ENCODE results near the gene MYLK. TPM values are rescaled to one million over a fixed set of nuclear protein-coding genes. Genes with fewer than 3 reads are reported as not detected.

MYLK gene
- total and polyA plus RNA-seq, 9 of the 15 experiments (the other 6 are each of a cell fraction or from before 2014, with no cell fraction given) = 0.11 to 0.53 (median 0.18) TPM; not detected in 2

- Histone ChIP-seq H3K36me3 (ENCODE audit: control insufficient read depth, insufficient read depth, low read length) (no peaks in the 10 kb centered on the region), H3K79me2 (ENCODE audit: control insufficient read depth, insufficient read depth, low read length) (no peaks in the 10 kb centered on the region), H2AFZ (ENCODE audit: low read depth, low read length) (no peak overlapping the region), H4K20me1 (replicated peaks; ENCODE audit: control insufficient read depth, insufficient read depth, low read length) (no peaks in the 10 kb centered on the region), H3K27ac (ENCODE audit: extremely low read depth, low read depth, low read length) (no peak overlapping the region), H3K27me3 (ENCODE audit: control insufficient read depth in 2 of 2, insufficient read depth in 2 of 2, low read length in 2 of 2) (peaks cover 0 to 15% of the 10 kb centered on the region in 2 experiments; a peak in 3 of 5 replicates), H3K9me1 (ENCODE audit: control insufficient read depth, insufficient read depth, low read length) (no peaks in the 10 kb centered on the region), H3K9ac (ENCODE audit: insufficient read depth in 1 of 2, low read depth in 2 of 2, low read length in 2 of 2) (no peak overlapping the region), H3K4me2 (ENCODE audit: insufficient read depth, low read length) (no peak overlapping the region), H3K4me3 (no peak overlapping the region), H3K4me1 (replicated peaks in 1 of 2; ENCODE audit: control insufficient read depth in 2 of 2, insufficient read depth in 2 of 2, low read length in 2 of 2) (no peaks in the 10 kb centered on the region), H3K9me3 (replicated peaks; ENCODE audit: control insufficient read depth, insufficient read depth, low read depth, low read length) (no peaks in the 10 kb centered on the region)
- ATAC-seq (no peak), FAIRE-seq (no peak), DNase-seq (ENCODE audit: extremely low read depth in 1 of 4, low spot score in 3 of 4) (no peak)
- TF ChIP-seq TCF3 (CRISPR knock-in tag; IDR thresholded peaks at IDR 0.05) = no peak
- no peak for TF ChIP-seq CBFB (CRISPR knock-in tag; IDR thresholded peaks at IDR 0.05)
- no peak for TF ChIP-seq ZNF143 (CRISPR knock-in tag; IDR thresholded peaks at IDR 0.05)
- TF ChIP-seq TCF7L2 (IDR thresholded peaks at IDR 0.05; ENCODE audit: low read depth, low read length) = no peak
- no peak for TF ChIP-seq NFRKB (IDR thresholded peaks at IDR 0.05; ENCODE audit: low read depth)
- no peak for TF ChIP-seq CBX1 (IDR thresholded peaks at IDR 0.05; ENCODE audit: low read depth)
- TF ChIP-seq NCOA6 (IDR thresholded peaks at IDR 0.05) = no peak
- TF ChIP-seq ZNF232 (CRISPR knock-in tag; IDR thresholded peaks at IDR 0.05) = no peak
- TF ChIP-seq SP1 (CRISPR knock-in tag; IDR thresholded peaks at IDR 0.05) = no peak
- TF ChIP-seq ZFP1 (CRISPR knock-in tag; IDR thresholded peaks at IDR 0.05) = no peak
- no peak for TF ChIP-seq HDAC3 (IDR thresholded peaks at IDR 0.05; ENCODE audit: borderline replicate concordance, partially characterized antibody)
- TF ChIP-seq FOXK2 (conservative IDR thresholded peaks at IDR 0.05 in 1 of 2, IDR thresholded peaks at IDR 0.05 in 1 of 2; ENCODE audit: low read depth in 2 of 2) = no peak
- TF ChIP-seq BRCA1 (IDR thresholded peaks at IDR 0.05) = no peak
- no peak for TF ChIP-seq BRCA1 (CRISPR knock-in tag; IDR thresholded peaks at IDR 0.05)
- no peak for TF ChIP-seq SNIP1 (IDR thresholded peaks at IDR 0.05; ENCODE audit: low read depth)
- TF ChIP-seq MTA1 (IDR thresholded peaks at IDR 0.05; ENCODE audit: borderline replicate concordance) = no peak
- intact Hi-C loops (cut with micrococcal nuclease) (no loop called here), in situ Hi-C loops (cut with MboI) (no loop called here)
- ChIA-PET POLR2A (interaction anchor here (0.7 kb wide), 1 partner anchor 91 kb away, joined by 3 read pairs; no protein-coding TSS in a partner anchor), CTCF (ENCODE audit: low intra/inter-chr PET ratio) (no interaction called here)
- BruUV-seq (replicated peaks) = no TSS peak
- WGBS (ENCODE audit: insufficient coverage, low coverage, missing lambda C conversion rate) = 0% methylated on average over 9 of the region's 9 CpGs
These were observed 93.7 kb downstream of the MYLK start for GRCh38 chr3:123790254-123791072.

All from K562 (cell line).